ENCODE measurements around the gene POGK.

The POGK gene

DNA sequence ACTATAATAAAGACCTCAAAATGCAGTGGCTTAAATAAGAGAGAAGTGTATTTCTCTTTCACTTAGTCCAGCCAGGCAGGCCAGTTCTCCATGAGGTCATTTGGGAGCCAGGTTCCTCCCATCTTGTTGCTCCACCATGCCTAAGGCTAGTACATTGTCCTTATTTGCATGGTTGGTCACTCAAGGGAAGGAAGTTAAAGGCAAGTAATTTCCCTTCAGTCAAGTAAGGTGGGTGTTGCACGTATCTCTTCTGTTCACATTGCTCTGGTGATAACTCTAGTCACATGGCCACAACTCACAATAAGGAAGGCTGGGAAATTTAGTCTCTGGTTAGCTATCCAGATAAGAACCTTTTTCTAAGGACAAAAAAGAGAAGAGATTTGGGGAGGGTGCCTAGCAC is 64.0 kb downstream of the POGK start:
- H3K27me3 ChIP-seq (ENCODE audit: low read length) = no peaks in the 10 kb centered on the region
- no peaks in the 10 kb centered on the region for H3K9me3 ChIP-seq (ENCODE audit: insufficient read depth, low read length)
- H3K9ac ChIP-seq (ENCODE audit: low read length) = no peak overlapping the region
- no peaks in the 10 kb centered on the region for H4K20me1 ChIP-seq (ENCODE audit: low read depth, low read length)
- no peaks in the 10 kb centered on the region for H3K9me2 ChIP-seq (replicated peaks; ENCODE audit: insufficient read depth, low read length)
- no peak overlapping the region for H3K4me2 ChIP-seq (ENCODE audit: low read depth, low read length, poor library complexity, severe bottlenecking)
- no peaks in the 10 kb centered on the region for H3K36me3 ChIP-seq (ENCODE audit: low read length)
- TF ChIP-seq, protein P1, sequence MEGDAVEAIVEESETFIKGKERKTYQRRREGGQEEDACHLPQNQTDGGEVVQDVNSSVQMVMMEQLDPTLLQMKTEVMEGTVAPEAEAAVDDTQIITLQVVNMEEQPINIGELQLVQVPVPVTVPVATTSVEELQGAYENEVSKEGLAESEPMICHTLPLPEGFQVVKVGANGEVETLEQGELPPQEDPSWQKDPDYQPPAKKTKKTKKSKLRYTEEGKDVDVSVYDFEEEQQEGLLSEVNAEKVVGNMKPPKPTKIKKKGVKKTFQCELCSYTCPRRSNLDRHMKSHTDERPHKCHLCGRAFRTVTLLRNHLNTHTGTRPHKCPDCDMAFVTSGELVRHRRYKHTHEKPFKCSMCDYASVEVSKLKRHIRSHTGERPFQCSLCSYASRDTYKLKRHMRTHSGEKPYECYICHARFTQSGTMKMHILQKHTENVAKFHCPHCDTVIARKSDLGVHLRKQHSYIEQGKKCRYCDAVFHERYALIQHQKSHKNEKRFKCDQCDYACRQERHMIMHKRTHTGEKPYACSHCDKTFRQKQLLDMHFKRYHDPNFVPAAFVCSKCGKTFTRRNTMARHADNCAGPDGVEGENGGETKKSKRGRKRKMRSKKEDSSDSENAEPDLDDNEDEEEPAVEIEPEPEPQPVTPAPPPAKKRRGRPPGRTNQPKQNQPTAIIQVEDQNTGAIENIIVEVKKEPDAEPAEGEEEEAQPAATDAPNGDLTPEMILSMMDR (IDR thresholded peaks at IDR 0.05; ENCODE audit: insufficient read depth, low read length, poor library complexity, severe bottlenecking) = no peak
- no peak for TF ChIP-seq EZH2phosphoT487 (conservative IDR thresholded peaks at IDR 0.05; ENCODE audit: low read length)
- H3K4me3 ChIP-seq (ENCODE audit: insufficient read depth, low read length, poor library complexity, severe bottlenecking) = no peak overlapping the region
- H3F3A ChIP-seq (ENCODE audit: insufficient read depth) = no peaks in the 10 kb centered on the region
- no peak overlapping the region for H2AFZ ChIP-seq (ENCODE audit: low read depth, low read length, severe bottlenecking)
- H3K27ac ChIP-seq (ENCODE audit: low read depth, low read length) = no peak overlapping the region
- no peaks in the 10 kb centered on the region for H3K79me2 ChIP-seq (ENCODE audit: insufficient read depth, low read length)

DNA sequence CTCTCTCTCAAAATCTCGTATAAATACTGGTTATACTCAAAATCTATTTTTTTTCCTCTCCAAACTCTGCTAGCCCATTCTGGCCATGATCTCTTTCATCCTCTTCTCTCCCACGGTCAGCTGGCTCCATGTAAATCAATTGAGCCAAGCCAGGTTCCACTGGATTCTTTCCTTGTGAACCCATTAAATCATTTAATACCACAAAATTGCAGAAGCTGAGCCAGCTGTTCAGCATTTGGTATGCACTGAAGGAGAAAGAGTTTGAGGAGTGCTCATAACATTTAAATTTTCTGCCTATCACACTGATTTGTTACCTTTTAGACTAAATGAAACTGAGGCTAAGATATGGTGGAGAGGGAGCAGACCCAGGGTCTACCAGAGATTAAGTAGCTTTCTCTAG is 65.9 kb downstream of the POGK start:
- no peaks in the 10 kb centered on the region for H3F3A ChIP-seq (ENCODE audit: insufficient read depth)
- H3K4me3 ChIP-seq (ENCODE audit: insufficient read depth, low read length, poor library complexity, severe bottlenecking) = no peak overlapping the region
- no peaks in the 10 kb centered on the region for H3K9me3 ChIP-seq (ENCODE audit: insufficient read depth, low read length)
- H3K79me2 ChIP-seq (ENCODE audit: insufficient read depth, low read length) = no peaks in the 10 kb centered on the region
- H4K20me1 ChIP-seq (ENCODE audit: low read depth, low read length) = no peaks in the 10 kb centered on the region
- H3K9ac ChIP-seq (ENCODE audit: low read length) = no peak overlapping the region
- TF ChIP-seq, protein P1 (IDR thresholded peaks at IDR 0.05; ENCODE audit: insufficient read depth, low read length, poor library complexity, severe bottlenecking) = no peak
- TF ChIP-seq EZH2phosphoT487 (conservative IDR thresholded peaks at IDR 0.05; ENCODE audit: low read length) = no peak
- H3K9me2 ChIP-seq (replicated peaks; ENCODE audit: insufficient read depth, low read length) = no peaks in the 10 kb centered on the region
- H2AFZ ChIP-seq (ENCODE audit: low read depth, low read length, severe bottlenecking) = no peak overlapping the region
- H3K27ac ChIP-seq (ENCODE audit: low read depth, low read length) = no peak overlapping the region
- no peaks in the 10 kb centered on the region for H3K36me3 ChIP-seq (ENCODE audit: low read length)
- H3K4me2 ChIP-seq (ENCODE audit: low read depth, low read length, poor library complexity, severe bottlenecking) = no peak overlapping the region
- H3K27me3 ChIP-seq (ENCODE audit: low read length) = no peaks in the 10 kb centered on the region

- no peaks in the 10 kb centered on the region for H3K27me3 ChIP-seq (ENCODE audit: low read length)
- no peaks in the 10 kb centered on the region for H3K36me3 ChIP-seq (ENCODE audit: low read length)
- no peak overlapping the region for H2AFZ ChIP-seq (ENCODE audit: low read depth, low read length, severe bottlenecking)
- no peaks in the 10 kb centered on the region for H3F3A ChIP-seq (ENCODE audit: insufficient read depth)
- H3K4me2 ChIP-seq (ENCODE audit: low read depth, low read length, poor library complexity, severe bottlenecking) = no peak overlapping the region
- H3K79me2 ChIP-seq (ENCODE audit: insufficient read depth, low read length) = no peaks in the 10 kb centered on the region
- H3K9ac ChIP-seq (ENCODE audit: low read length) = no peak overlapping the region
- no peak overlapping the region for H3K4me3 ChIP-seq (ENCODE audit: insufficient read depth, low read length, poor library complexity, severe bottlenecking)
- H3K9me3 ChIP-seq (ENCODE audit: insufficient read depth, low read length) = no peaks in the 10 kb centered on the region
- H3K27ac ChIP-seq (ENCODE audit: low read depth, low read length) = no peak overlapping the region
- H4K20me1 ChIP-seq (ENCODE audit: low read depth, low read length) = no peaks in the 10 kb centered on the region
- TF ChIP-seq EZH2phosphoT487 (conservative IDR thresholded peaks at IDR 0.05; ENCODE audit: low read length) = no peak
- TF ChIP-seq, protein P1 (IDR thresholded peaks at IDR 0.05; ENCODE audit: insufficient read depth, low read length, poor library complexity, severe bottlenecking) = no peak
- H3K9me2 ChIP-seq (replicated peaks; ENCODE audit: insufficient read depth, low read length) = no peaks in the 10 kb centered on the region
Measured at GRCh38 chr1:166905900-166906299, 66.6 kb downstream of the POGK start.
